Activated naive CD4-positive, alpha-beta T cell treated with anti-CD3 and anti-CD28 coated beads for 36 hours (primary cell): ENCODE data around the gene C7orf25. TPM values are rescaled to one million over a fixed set of nuclear protein-coding genes. Genes with fewer than 3 reads are reported as not detected.
A peak's percentile ranks its signal among the peaks of the same experiment; 100 is the strongest.

Experiments used
- CTCF ChIA-PET: fragments of 350-600 bp; sonication (Branson Sonifier 250); formaldehyde crosslinking; loops from one replicate; lab custom pipeline; 2021; ENCODE audit warnings: antibody characterized with exemption; lab: Charles Lee
- DNase-seq: peaks from one replicate; pipeline ENCODE4 v3.0.0-alpha.2; 2020
- H3K27ac Mint-ChIP-seq: one replicate; pipeline ENCODE4 v1.8.0; 2021; ENCODE audit warnings: mild to moderate bottlenecking, mixed read lengths
- H3K27me3 Mint-ChIP-seq: one replicate; pipeline ENCODE4 v1.8.0; 2021; ENCODE audit warnings: low read depth, mixed read lengths
- H3K36me3 Mint-ChIP-seq: one replicate; pipeline ENCODE4 v1.8.0; 2021; ENCODE audit warnings: low read depth, mixed read lengths
- H3K4me1 Mint-ChIP-seq: one replicate; pipeline ENCODE4 v1.8.0; 2021; ENCODE audit warnings: low read depth, mixed read lengths
- H3K4me3 Mint-ChIP-seq: one replicate; pipeline ENCODE4 v1.8.0; 2021; ENCODE audit warnings: mild to moderate bottlenecking, moderate library complexity, mixed read lengths
- H3K9me3 Mint-ChIP-seq: one replicate; pipeline ENCODE4 v1.8.0; 2021; ENCODE audit warnings: mixed read lengths
- intact Hi-C: fragments of 100-400 bp; cut with micrococcal nuclease; formaldehyde crosslinking; loops from one replicate; pipeline ENCODE4 v1.15.1; 2023
- total RNA-seq, 2 experiments: library from RNA; stranded (reverse); gene quantifications; one replicate each; pipeline ENCODE4 v1.2.3, GENCODE V29; 2021

The C7orf25 gene
- total RNA-seq, 2 experiments from 2014 or later = 0.93 to 2.0 TPM

- Mint-ChIP-seq H3K4me3 (no peak overlapping the region), H3K36me3 (peaks cover 8% of the 10 kb centered on the region), H3K9me3 (no peaks in the 10 kb centered on the region), H3K4me1 (peaks cover 47% of the 10 kb centered on the region), H3K27ac (no peak overlapping the region), H3K27me3 (no peaks in the 10 kb centered on the region)
- intact Hi-C loops = loop anchor here (1.0 to 5.0 kb wide), 10 partner anchors 9 to 514 kb away; partner anchors contain the start of genes MRPL32 and PSMA2
- CTCF ChIA-PET = interaction anchor here (0.6 to 1.9 kb wide), 27 partner anchors 9 to 499 kb away, joined by 3 to 13 read pairs (median 4); partner anchors contain the start of genes C7orf25, MRPL32 and PSMA2
- DNase-seq = peak; percentile 94
Observed at GRCh38 chr7:42940985-42941847, 29.3 kb upstream of the C7orf25 start.

DNA sequence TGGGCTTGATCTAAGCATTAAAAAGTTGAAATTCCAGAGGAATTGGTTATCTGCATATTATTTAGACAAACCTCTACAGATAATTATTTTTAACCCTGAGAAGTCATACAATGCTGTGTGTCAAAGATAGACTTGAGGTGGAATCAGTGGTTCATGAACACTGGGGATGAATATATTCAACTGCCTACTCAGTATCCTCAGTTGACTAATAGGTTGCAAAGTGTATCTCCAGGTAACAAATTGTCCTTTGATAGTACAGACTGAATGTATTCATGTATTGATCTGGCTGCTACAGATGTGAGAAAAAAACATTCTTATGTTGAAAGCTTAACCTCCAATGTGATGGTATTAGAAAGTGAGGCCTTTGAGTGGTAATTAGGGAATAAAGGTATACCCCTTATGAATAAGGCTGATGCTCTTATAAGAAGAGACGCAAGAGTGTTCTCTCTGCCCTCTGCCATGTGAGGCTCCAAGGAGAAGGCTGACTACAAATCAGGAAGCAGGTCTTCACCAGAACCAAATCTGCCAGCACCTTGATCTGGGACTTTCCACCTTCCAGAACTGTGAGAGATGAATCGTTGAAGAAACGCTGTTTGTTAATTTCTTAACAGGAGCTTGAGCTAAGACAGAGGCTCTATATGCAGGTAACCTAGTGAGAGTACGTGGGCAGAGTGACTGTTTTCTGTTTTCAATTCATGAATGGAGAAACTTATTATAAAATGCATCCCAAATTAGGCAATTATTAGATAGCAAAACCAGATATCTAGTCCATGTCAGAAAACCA, 27.8 kb upstream of the C7orf25 start:
- Mint-ChIP-seq H3K36me3 (peaks cover 16% of the 10 kb centered on the region), H3K9me3 (no peaks in the 10 kb centered on the region), H3K4me1 (peaks cover 52% of the 10 kb centered on the region), H3K27ac (peak overlapping the region; percentile 70), H3K27me3 (no peaks in the 10 kb centered on the region), H3K4me3 (peak overlapping the region; percentile 9)
- intact Hi-C loops = loop anchor here (1.0 to 10.0 kb wide), 7 partner anchors 7 to 925 kb away; partner anchors contain the start of genes MRPL32, MRPS24 and PSMA2
- CTCF ChIA-PET = interaction anchor here (1.0 kb wide), 2 partner anchors 11 to 515 kb away, joined by 3 read pairs; no protein-coding TSS in a partner anchor
- peak; percentile 57 for DNase-seq

- Mint-ChIP-seq H3K27me3 (no peaks in the 10 kb centered on the region), H3K27ac (peak overlapping the region; percentile 20), H3K36me3 (peaks cover 33% of the 10 kb centered on the region), H3K9me3 (no peaks in the 10 kb centered on the region), H3K4me3 (no peak overlapping the region), H3K4me1 (peaks cover 58% of the 10 kb centered on the region)
- intact Hi-C loops = loop anchor here (10.0 kb wide), 1 partner anchor 929 kb away; the partner anchor contains the start of gene MRPS24
- CTCF ChIA-PET = interaction anchor here (0.6 to 1.2 kb wide), 2 partner anchors 7 to 1206 kb away, joined by 3 to 4 read pairs; no protein-coding TSS in a partner anchor
- DNase-seq = no peak
Observed at GRCh38 chr7:42935861-42936260, 24.0 kb upstream of the C7orf25 start.

- intact Hi-C loops = loop anchor here (5.0 to 10.0 kb wide), 3 partner anchors 898 to 1052 kb away; partner anchors contain the start of gene MRPS24
- no peak for DNase-seq
- CTCF ChIA-PET = interaction anchor here (1.2 kb wide), 1 partner anchor 9 kb away, joined by 3 read pairs; no protein-coding TSS in a partner anchor
- Mint-ChIP-seq H3K27me3 (no peaks in the 10 kb centered on the region), H3K36me3 (peaks cover 38% of the 10 kb centered on the region), H3K4me1 (peaks cover 54% of the 10 kb centered on the region), H3K9me3 (no peaks in the 10 kb centered on the region), H3K4me3 (peak overlapping the region; percentile 100), H3K27ac (peak overlapping the region; percentile 70)
Observed at GRCh38 chr7:42934291-42934690, 22.4 kb upstream of the C7orf25 start.

- DNase-seq = no peak
- H3K36me3 Mint-ChIP-seq = peaks cover 44% of the 10 kb centered on the region
- peak overlapping the region; percentile 100 for H3K27ac Mint-ChIP-seq
- peaks cover 55% of the 10 kb centered on the region for H3K4me1 Mint-ChIP-seq
- H3K9me3 Mint-ChIP-seq = no peaks in the 10 kb centered on the region
- CTCF ChIA-PET = interaction anchor here (1.6 to 1.7 kb wide), 2 partner anchors 10 to 21 kb away, joined by 6 read pairs; partner anchors contain the start of gene C7orf25
- intact Hi-C loops = loop anchor here (1.0 to 10.0 kb wide), 10 partner anchors 7 to 1051 kb away; partner anchors contain the start of genes C7orf25, COA1, MRPS24 and STK17A
- H3K4me3 Mint-ChIP-seq = peak overlapping the region; percentile 100
- H3K27me3 Mint-ChIP-seq = no peaks in the 10 kb centered on the region
Observed at GRCh38 chr7:42932811-42933591, 21.1 kb upstream of the C7orf25 start.

GRCh38 chr7:42931834-42932651, 20.2 kb upstream of the C7orf25 start, which contains the start of the genes MRPL32 and PSMA2:
Gene MRPL32, plus strand, starts transcription at chr7:42932376. Its CDS starts 11 bp downstream, at chr7:42932387.
Gene PSMA2, minus strand, starts transcription at chr7:42932174. Its CDS starts 16 bp downstream, at chr7:42932158.
- Mint-ChIP-seq H3K4me3 (peak within 1 kb of the TSS; percentile 100), H3K4me1 (peaks cover 60% of the 10 kb centered on the region), H3K27me3 (no peaks in the 10 kb centered on the region), H3K27ac (peak within 1 kb of the TSS; percentile 100), H3K9me3 (no peaks in the 10 kb centered on the region), H3K36me3 (peaks cover 48% of the 10 kb centered on the region)
- CTCF ChIA-PET = interaction anchor here (1.2 to 1.7 kb wide), 4 partner anchors 9 to 330 kb away, joined by 3 to 6 read pairs (median 6); partner anchors contain the start of gene C7orf25
- peak; percentile 95 for DNase-seq
- intact Hi-C loops = loop anchor here (1.0 to 10.0 kb wide), 10 partner anchors 8 to 1050 kb away; partner anchors contain the start of genes C7orf25, COA1, MRPS24 and STK17A

DNA sequence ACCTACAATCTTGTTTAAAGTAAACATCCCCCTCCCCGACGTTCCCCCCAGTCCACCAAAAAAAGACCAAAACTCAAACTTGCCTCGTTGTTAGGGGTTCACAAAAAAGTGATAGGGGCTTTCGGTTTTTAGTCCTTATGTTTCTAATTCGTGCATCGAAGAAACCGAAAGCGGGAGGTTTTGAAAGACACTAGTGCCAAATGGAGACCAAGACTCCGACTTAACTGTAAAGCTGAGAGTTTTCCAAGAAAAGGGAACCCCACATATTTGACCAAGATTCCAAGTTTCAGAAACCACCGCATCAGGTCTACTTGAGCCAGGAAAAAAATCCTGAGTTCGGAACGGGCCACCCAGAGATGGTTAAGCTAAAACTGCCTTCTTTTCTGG, 19.6 kb upstream of the C7orf25 start:
- intact Hi-C loops = loop anchor here (5.0 to 10.0 kb wide), 3 partner anchors 901 to 1049 kb away; partner anchors contain the start of gene MRPS24
- peak overlapping the region; percentile 100 for H3K27ac Mint-ChIP-seq
- peak overlapping the region; percentile 100 for H3K4me3 Mint-ChIP-seq
- CTCF ChIA-PET = interaction anchor here (1.2 to 1.7 kb wide), 3 partner anchors 10 to 330 kb away, joined by 3 to 6 read pairs (median 6); partner anchors contain the start of gene C7orf25
- DNase-seq = no peak
- peaks cover 62% of the 10 kb centered on the region for H3K4me1 Mint-ChIP-seq
- H3K36me3 Mint-ChIP-seq = peaks cover 51% of the 10 kb centered on the region
- no peaks in the 10 kb centered on the region for H3K9me3 Mint-ChIP-seq
- H3K27me3 Mint-ChIP-seq = no peaks in the 10 kb centered on the region

GRCh38 chr7:42930889-42931288, 19.0 kb upstream of the C7orf25 start:
- Mint-ChIP-seq H3K27ac (peak overlapping the region; percentile 100), H3K36me3 (peaks cover 50% of the 10 kb centered on the region), H3K4me1 (peaks cover 63% of the 10 kb centered on the region), H3K4me3 (peak overlapping the region; percentile 100), H3K9me3 (no peaks in the 10 kb centered on the region), H3K27me3 (no peaks in the 10 kb centered on the region)
- CTCF ChIA-PET = interaction anchor here (1.1 to 1.2 kb wide), 2 partner anchors 20 to 331 kb away, joined by 3 read pairs; no protein-coding TSS in a partner anchor
- DNase-seq = no peak
- intact Hi-C loops = loop anchor here (5.0 to 10.0 kb wide), 3 partner anchors 901 to 1049 kb away; partner anchors contain the start of gene MRPS24

DNA sequence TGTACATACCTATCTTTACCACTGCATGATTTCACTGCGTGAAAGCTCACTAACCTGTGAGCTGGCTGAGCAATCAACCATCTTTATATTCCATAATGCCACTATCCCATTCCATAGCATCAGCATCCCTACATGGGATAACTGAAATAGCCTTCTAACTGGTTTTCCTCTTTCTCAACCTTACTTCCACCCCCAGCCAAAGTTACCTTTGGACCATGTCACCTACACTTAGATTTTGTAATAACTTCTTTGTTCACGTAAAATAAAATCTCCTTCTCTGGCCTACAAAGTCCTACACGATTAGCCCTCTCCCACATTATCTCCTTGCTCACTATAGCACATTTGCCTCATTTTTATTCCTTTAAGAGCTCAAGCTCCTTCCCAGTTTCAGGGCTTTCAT, 17.6 kb upstream of the C7orf25 start:
- Mint-ChIP-seq H3K9me3 (no peaks in the 10 kb centered on the region), H3K27ac (no peak overlapping the region), H3K27me3 (no peaks in the 10 kb centered on the region), H3K4me1 (peaks cover 65% of the 10 kb centered on the region), H3K36me3 (peaks cover 55% of the 10 kb centered on the region), H3K4me3 (peak overlapping the region; percentile 39)
- no peak for DNase-seq
- intact Hi-C loops = no loop called here
- CTCF ChIA-PET = interaction anchor here (0.7 to 1.4 kb wide), 4 partner anchors 9 to 332 kb away, joined by 3 to 5 read pairs (median 3); no protein-coding TSS in a partner anchor

GRCh38 chr7:42928754-42929153, 16.9 kb upstream of the C7orf25 start:
- CTCF ChIA-PET = interaction anchor here (0.7 to 1.4 kb wide), 4 partner anchors 9 to 17 kb away, joined by 3 to 5 read pairs (median 3); no protein-coding TSS in a partner anchor
- DNase-seq = no peak
- Mint-ChIP-seq H3K27ac (no peak overlapping the region), H3K36me3 (peaks cover 50% of the 10 kb centered on the region), H3K9me3 (no peaks in the 10 kb centered on the region), H3K4me1 (peaks cover 62% of the 10 kb centered on the region), H3K27me3 (no peaks in the 10 kb centered on the region), H3K4me3 (peak overlapping the region; percentile 32)
- intact Hi-C loops = no loop called here
